ENCODE data around the gene HSPA1B. TPM values are rescaled to one million over a fixed set of nuclear protein-coding genes. Genes with fewer than 3 reads are reported as not detected.
"Not testable (repeated sequence)": the region's sequence is repeated elsewhere in the genome, so short reads cannot be mapped to it uniquely, and the experiment has no call there.

The HSPA1B gene
- total and polyA plus RNA-seq, 2 donors (not counting 1 experiment from before 2014, with no cell fraction given) = 79.2 to 145 TPM

DNA sequence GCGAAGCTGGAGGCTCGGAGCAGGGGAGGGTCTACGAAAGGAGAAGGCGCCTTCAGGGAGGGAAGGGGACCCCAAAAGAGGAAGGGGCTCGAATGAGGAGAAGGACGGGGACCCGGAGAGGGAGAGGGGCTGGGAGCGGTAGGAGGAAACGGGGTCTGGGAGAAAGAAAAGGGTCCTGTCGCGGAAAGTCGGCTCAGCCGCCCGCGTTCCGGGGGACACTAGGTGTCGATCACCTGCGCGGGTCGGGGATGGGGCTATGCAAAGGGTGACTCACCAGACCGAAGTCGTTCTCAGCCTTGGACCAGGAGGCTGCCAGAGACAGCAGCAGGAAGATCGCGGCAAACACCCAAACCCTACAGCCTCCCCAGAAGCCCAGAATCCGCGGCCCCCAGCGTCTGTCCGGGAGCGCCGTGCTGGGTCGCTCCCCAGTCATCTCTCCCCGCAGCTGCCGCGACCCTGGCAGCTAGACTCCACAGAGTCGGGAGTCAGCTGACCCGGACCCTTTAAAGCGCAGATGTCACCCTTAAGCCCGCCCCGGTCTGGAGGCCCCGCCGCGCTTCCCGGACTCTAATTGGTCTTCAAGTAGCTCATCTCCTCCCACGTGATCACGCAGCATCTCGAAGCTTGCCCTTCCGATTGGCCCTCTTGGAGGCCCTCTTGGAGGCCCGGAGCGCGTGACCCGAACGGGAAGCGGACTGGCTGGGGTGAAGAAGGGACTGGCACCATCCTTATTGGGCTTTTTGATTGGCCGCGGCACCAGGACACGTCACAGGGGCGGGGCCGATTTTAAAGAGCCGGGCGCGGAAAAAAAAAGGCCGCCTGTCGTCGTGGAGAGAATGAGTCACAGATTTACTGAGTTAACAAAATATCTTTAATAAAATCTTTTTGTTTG, 35.1 kb downstream of the HSPA1B start, which contains the start of gene NEU1:
Gene NEU1, minus strand, starts transcription at position 478 of the 892 bp plus-strand sequence. Its CDS starts 45 bp downstream, at position 433.
- H3K79me2 ChIP-seq (ENCODE audit: control insufficient read depth, insufficient read depth, low read length) = peaks cover 17% of the 10 kb centered on the region
- POLR2A ChIA-PET = interaction anchor here (0.5 to 2.5 kb wide), 16 partner anchors 15 to 1437 kb away, joined by 3 to 15 read pairs (median 4); partner anchors contain the start of genes ABHD16A, DDX39B, GPANK1 and NFKBIL1
- intact Hi-C loops (cut with micrococcal nuclease) = loop anchor here (1.0 to 10.0 kb wide), 12 partner anchors 28 to 368 kb away; partner anchors contain the start of genes ABHD16A, BAG6, EHMT2 and HSPA1A
- H3K9me3 ChIP-seq (ENCODE audit: control extremely low read depth in 1 of 3, control insufficient read depth in 2 of 3, insufficient read depth in 1 of 3, low read length in 2 of 3) = no peaks in the 10 kb centered on the region
- no peak for TF ChIP-seq CTCF (IDR thresholded peaks at IDR 0.05)
- no peak for TF ChIP-seq EZH2 (IDR thresholded peaks at IDR 0.05; ENCODE audit: borderline replicate concordance, insufficient read depth, low read depth, low read length, poor library complexity, severe bottlenecking)
- DNase-seq (peak; percentile 100), ATAC-seq (ENCODE audit: low read depth) (peak; percentile 90)
- peak within 1 kb of the TSS; percentile 77 to 91 for H3K27ac ChIP-seq (ENCODE audit: low read length in 2 of 2)
- peaks cover 2 to 20% of the 10 kb centered on the region in 2 experiments for H3K36me3 ChIP-seq (replicated peaks in 1 of 2; ENCODE audit: control extremely low read depth in 1 of 2, control insufficient read depth in 1 of 2, extremely low read depth in 1 of 2, insufficient read depth in 2 of 2, low read length in 1 of 2)
- Mint-ChIP-seq H3K27ac (peak within 1 kb of the TSS; percentile 92), H3K27me3 (no peaks in the 10 kb centered on the region), H3K9me3 (ENCODE audit: insufficient read depth) (no peaks in the 10 kb centered on the region), H3K4me3 (peak within 1 kb of the TSS; percentile 94), H3K4me1 (peaks cover 24% of the 10 kb centered on the region)
- H3K4me2 ChIP-seq (replicated peaks; ENCODE audit: low read depth, low read length, poor library complexity, severe bottlenecking) = peak within 1 kb of the TSS; percentile 95
- peaks cover 18 to 23% of the 10 kb centered on the region in 2 donors for H3K4me1 ChIP-seq (ENCODE audit: control insufficient read depth in 2 of 2, insufficient read depth in 2 of 2, low read length in 2 of 2)
- peak within 1 kb of the TSS; percentile 69 to 92 (median 85) for H3K4me3 ChIP-seq (ENCODE audit: control extremely low read depth in 1 of 5, extremely low read depth in 1 of 5, insufficient read depth in 1 of 5, low read depth in 2 of 5, low read length in 4 of 5)
- H3K27me3 ChIP-seq (replicated peaks in 1 of 4; ENCODE audit: control extremely low read depth in 1 of 4, control insufficient read depth in 3 of 4, insufficient read depth in 4 of 4, low read length in 3 of 4) = no peaks in the 10 kb centered on the region
- H2AFZ ChIP-seq (ENCODE audit: insufficient read depth, low read depth, low read length, poor library complexity, severe bottlenecking) = peak within 1 kb of the TSS; percentile 71
- no peaks in the 10 kb centered on the region for H4K20me1 ChIP-seq (ENCODE audit: control insufficient read depth, insufficient read depth, low read length, poor library complexity, severe bottlenecking)
- CTCF ChIA-PET = interaction anchor here (0.7 to 3.0 kb wide), 15 partner anchors 24 to 316 kb away, joined by 3 to 29 read pairs (median 5); partner anchors contain the start of genes ATP6V1G2, MSH5, NELFE and SKIC2
- peak within 1 kb of the TSS; percentile 79 for H3K9ac ChIP-seq (ENCODE audit: low read length)
- 0% methylated on average over 54 of the region's 64 CpGs for whole genome bisulfite sequencing (ENCODE audit: insufficient coverage)

GRCh38 chr6:31864123-31864562, 36.6 kb downstream of the HSPA1B start:
- peaks cover 24% of the 10 kb centered on the region for H3K4me1 Mint-ChIP-seq
- H3K9me3 ChIP-seq (ENCODE audit: control extremely low read depth in 1 of 3, control insufficient read depth in 2 of 3, insufficient read depth in 1 of 3, low read length in 2 of 3); H3K9me3 Mint-ChIP-seq (ENCODE audit: insufficient read depth); H3K27me3 Mint-ChIP-seq; H4K20me1 ChIP-seq (ENCODE audit: control insufficient read depth, insufficient read depth, low read length, poor library complexity, severe bottlenecking); ATAC-seq (ENCODE audit: low read depth); H3K27ac ChIP-seq (ENCODE audit: low read length in 2 of 2); H3K27me3 ChIP-seq (replicated peaks in 1 of 4; ENCODE audit: control extremely low read depth in 1 of 4, control insufficient read depth in 3 of 4, insufficient read depth in 4 of 4, low read length in 3 of 4); DNase-seq: not testable (repeated sequence)
- Histone ChIP-seq H3K4me2 (replicated peaks; ENCODE audit: low read depth, low read length, poor library complexity, severe bottlenecking) (peak overlapping the region; percentile 95), H3K4me3 (ENCODE audit: control extremely low read depth in 1 of 5, extremely low read depth in 1 of 5, insufficient read depth in 1 of 5, low read depth in 2 of 5, low read length in 4 of 5) (peak overlapping the region in 4 of 5 experiments; percentile 43 to 68 (median 62)), H2AFZ (ENCODE audit: insufficient read depth, low read depth, low read length, poor library complexity, severe bottlenecking) (peak overlapping the region; percentile 71), H3K79me2 (ENCODE audit: control insufficient read depth, insufficient read depth, low read length) (peaks cover 17% of the 10 kb centered on the region), H3K36me3 (replicated peaks in 1 of 2; ENCODE audit: control extremely low read depth in 1 of 2, control insufficient read depth in 1 of 2, extremely low read depth in 1 of 2, insufficient read depth in 2 of 2, low read length in 1 of 2) (peaks cover 2 to 11% of the 10 kb centered on the region in 2 experiments), H3K4me1 (ENCODE audit: control insufficient read depth in 2 of 2, insufficient read depth in 2 of 2, low read length in 2 of 2) (peaks cover 18 to 23% of the 10 kb centered on the region in 2 donors), H3K9ac (ENCODE audit: low read length) (peak overlapping the region; percentile 71)
- ChIA-PET CTCF (interaction anchor here (0.8 to 3.0 kb wide), 14 partner anchors 13 to 318 kb away, joined by 3 to 29 read pairs (median 6); partner anchors contain the start of genes ATP6V1G2, LY6G5C and MSH5), POLR2A (interaction anchor here (0.6 to 2.5 kb wide), 3 partner anchors 26 to 47 kb away, joined by 3 to 15 read pairs (median 3); no protein-coding TSS in a partner anchor)
- H3K4me3 Mint-ChIP-seq = peak overlapping the region; percentile 94
- 13% methylated on average over 10 of the region's 16 CpGs for WGBS (ENCODE audit: insufficient coverage)
- peak overlapping the region; percentile 92 for H3K27ac Mint-ChIP-seq
- intact Hi-C loops (cut with micrococcal nuclease) = loop anchor here (1.0 to 10.0 kb wide), 4 partner anchors 47 to 369 kb away; partner anchors contain the start of genes HSPA1A, HSPA1L, MICB and VARS1

All from B cell (primary cell).